ENCODE results near the gene PPARG.

- TF ChIP-seq CTCF (IDR thresholded peaks at IDR 0.05) (no peak), POLR2AphosphoS5 (IDR thresholded peaks at IDR 0.05) (no peak), POLR2A (IDR thresholded peaks at IDR 0.05) (no peak), EP300 (IDR thresholded peaks at IDR 0.05) (no peak)
These were observed 20.8 kb downstream of the PPARG start for GRCh38 chr3:12309716-12310115.

Measured in suprapubic skin (tissue), 4 donors.